Memory B cell (primary cell): ENCODE measurements around the gene CCL17.

ENCODE experiments used
- ATAC-seq: fragments of 150-1000 bp; cut with Tn5 transposase; 2 replicates; pipeline ENCODE4 v1.10.0; 2021; ENCODE audit warnings: low read depth, mild to moderate bottlenecking, moderate library complexity
- DNase-seq, 2 donors: peaks; one replicate each; pipeline ENCODE4 v3.0.0; 2022; ENCODE audit warnings: low spot score in 2 of 2
- H3K27ac Mint-ChIP-seq: one replicate; pipeline ENCODE4 v1.8.0; 2022; ENCODE audit warnings: mild to moderate bottlenecking, moderate library complexity, mixed read lengths
- H3K27me3 Mint-ChIP-seq: one replicate; pipeline ENCODE4 v1.8.0; 2022; ENCODE audit warnings: mixed read lengths
- H3K36me3 Mint-ChIP-seq: one replicate; pipeline ENCODE4 v1.8.0; 2022; ENCODE audit warnings: mild to moderate bottlenecking, mixed read lengths
- H3K4me1 Mint-ChIP-seq: one replicate; pipeline ENCODE4 v1.8.0; 2022; ENCODE audit warnings: mixed read lengths
- H3K4me3 Mint-ChIP-seq: one replicate; pipeline ENCODE4 v1.8.0; 2022; ENCODE audit warnings: mild to moderate bottlenecking, moderate library complexity, mixed read lengths
- H3K9me3 Mint-ChIP-seq: one replicate; pipeline ENCODE4 v1.8.0; 2022; ENCODE audit warnings: mixed read lengths

Gene CCL17

DNA sequence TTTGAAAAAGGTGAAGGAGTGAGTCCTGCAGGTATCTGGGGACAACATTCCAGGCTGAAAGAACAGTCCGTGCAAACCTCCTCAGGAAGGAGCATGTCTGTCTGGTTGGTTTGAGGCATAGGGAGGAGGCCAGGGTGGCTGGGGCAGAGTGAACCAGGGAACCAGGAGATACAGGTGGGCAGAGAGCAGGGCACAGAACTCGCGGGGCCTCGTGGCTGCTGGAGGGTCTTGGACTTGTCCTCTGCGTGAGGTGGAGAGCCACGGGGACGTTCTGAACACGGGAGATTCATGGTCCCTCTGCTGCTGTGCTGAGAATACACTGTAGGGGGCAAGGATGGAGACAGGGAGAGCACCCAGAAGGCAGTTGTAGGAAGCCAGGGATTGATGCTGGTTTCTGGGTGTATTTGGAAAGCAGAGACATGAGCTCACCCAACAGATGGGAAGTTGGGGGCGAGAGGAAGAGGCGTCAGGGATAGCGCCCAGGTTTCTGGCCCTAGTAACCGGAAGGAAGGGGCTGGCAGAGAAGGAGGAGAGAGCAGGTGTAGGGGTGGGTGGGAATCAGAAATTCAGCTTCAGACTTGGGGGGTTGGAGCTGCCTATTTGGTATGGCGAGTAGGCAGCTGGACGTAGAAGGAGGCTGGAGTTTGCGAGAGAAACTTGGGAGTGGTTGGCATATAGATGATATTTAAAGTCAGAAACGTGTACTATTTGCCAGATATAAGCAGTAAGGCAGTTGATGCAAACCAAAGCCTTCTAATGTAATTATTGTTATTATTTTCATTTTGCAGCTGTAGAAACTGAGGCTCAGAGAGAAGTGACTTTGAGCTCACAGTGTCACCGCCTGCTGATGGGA lies at the start of gene CCL17:
TSS of gene CCL17 (plus strand) at position 803 of the 853 bp plus-strand sequence. CDS start 9,166 bp downstream, outside the sequence.
- Mint-ChIP-seq H3K4me1 (peaks cover 17% of the 10 kb centered on the region), H3K27me3 (no peaks in the 10 kb centered on the region), H3K27ac (no peak within 1 kb of the TSS), H3K9me3 (no peaks in the 10 kb centered on the region), H3K36me3 (no peaks in the 10 kb centered on the region), H3K4me3 (no peak within 1 kb of the TSS)
- no peak for DNase-seq
- ATAC-seq, result no peak

DNA sequence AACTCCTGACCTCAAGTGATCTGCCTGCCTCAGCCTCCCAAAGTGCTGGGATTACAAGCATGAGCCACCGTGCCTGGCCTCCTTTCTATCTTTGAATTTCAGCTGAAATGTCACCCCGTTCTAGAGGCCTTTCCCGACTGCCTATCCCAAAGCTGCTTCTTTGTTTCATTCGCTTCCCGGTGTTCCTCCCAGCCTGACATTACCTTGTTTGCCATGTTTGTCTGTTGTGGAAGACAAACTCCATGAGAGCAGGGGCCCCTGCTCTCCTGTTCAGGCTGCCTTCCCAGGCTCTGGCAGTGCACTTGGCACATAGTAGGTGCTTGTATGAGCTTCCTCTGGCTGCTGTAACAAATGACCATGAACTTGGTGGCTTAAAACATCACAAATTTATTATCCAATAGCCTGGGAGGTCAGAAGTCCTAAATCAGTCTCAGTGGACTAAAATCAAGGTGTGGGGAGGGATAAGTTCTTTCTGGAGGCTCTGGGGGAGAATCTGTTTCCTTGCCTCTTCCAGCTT lies 48.6 kb upstream of the CCL17 start:
- no peaks in the 10 kb centered on the region for H3K36me3 Mint-ChIP-seq
- no peak overlapping the region for H3K4me3 Mint-ChIP-seq
- H3K27ac Mint-ChIP-seq, result no peak overlapping the region

DNA sequence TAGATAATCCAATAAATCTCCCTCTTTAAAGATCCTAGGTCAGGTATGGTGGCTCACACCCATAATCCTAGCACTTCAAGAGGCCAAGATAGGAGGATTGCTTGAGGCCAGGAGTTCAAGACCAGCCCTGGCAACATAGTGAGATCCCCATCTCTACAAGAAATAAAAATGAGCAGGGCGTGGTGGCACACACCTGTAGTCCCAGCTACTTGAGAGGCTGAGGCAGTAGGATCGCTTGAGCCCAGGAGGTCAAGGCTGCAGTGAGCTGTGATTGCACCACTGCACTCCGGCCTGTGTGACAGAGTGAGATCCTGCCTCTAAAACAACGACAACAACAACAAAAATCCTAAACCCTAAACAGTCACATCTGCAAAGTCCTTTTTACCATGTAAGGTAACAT lies 48.0 kb upstream of the CCL17 start:
- Mint-ChIP-seq H3K9me3 (no peaks in the 10 kb centered on the region), H3K27ac (no peak overlapping the region), H3K4me3 (no peak overlapping the region), H3K36me3 (no peaks in the 10 kb centered on the region), H3K27me3 (no peaks in the 10 kb centered on the region), H3K4me1 (peaks cover 18% of the 10 kb centered on the region)
- DNase-seq (no peak), ATAC-seq (no peak)

More for the DNA sequence above, 48.6 kb upstream of the CCL17 start:
- H3K27me3 Mint-ChIP-seq, result no peaks in the 10 kb centered on the region
- no peak for DNase-seq
- ATAC-seq, result no peak
- no peaks in the 10 kb centered on the region for H3K9me3 Mint-ChIP-seq
- peaks cover 18% of the 10 kb centered on the region for H3K4me1 Mint-ChIP-seq

DNA sequence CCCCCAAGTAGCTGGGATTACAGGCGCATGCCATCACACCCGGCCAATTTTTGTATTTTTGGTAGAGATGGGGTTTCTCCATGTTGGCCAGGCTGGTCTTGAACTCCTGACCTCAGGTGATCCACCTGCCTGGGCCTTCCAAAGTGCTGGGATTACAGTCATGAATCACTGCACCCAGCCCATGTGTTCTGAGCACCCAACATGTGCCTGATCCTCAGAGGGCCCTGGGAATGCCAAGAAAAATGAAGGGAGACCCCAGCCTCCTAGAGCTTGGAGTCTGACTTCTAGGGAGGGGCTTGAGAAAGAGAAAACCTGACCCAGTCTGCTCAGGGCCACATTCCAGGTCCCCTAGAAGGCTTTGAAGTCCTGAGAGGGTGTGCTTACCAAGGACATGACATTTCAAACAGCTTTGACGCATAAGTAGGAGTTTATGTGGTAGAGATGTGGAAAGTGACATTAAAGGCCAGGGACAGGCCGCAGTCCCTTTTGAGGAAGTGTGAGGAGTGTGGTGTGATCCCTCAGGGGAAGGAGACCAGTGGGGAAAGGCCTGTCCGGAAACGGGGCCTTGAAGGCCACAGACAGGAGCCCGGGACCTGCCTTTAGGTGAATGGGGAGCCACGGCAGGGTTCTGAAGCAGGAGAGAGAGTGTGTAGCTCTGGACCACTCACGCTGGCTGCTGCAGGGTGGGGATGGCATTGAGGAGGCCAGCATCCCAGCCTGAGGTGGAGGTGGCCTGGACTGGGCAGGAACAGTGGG lies 47.1 kb upstream of the CCL17 start:
- H3K4me1 Mint-ChIP-seq, result peaks cover 18% of the 10 kb centered on the region
- peak overlapping the region; percentile 6 for H3K4me3 Mint-ChIP-seq

DNA sequence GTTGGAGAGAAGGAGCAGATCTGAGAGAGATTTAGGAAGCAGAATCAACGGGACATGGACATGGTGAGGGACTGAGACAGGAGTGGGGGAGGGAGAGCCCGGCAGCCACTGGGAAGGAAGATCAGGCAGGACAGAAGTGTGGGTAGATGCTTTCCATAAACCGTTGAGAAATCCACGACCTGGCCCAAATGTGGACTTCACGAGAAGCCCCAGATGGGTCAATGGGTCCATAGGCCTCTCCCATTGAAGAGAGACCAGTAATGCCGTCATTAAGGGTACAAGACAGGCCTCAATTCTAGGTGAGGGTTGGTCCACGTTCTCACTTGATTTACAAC lies 46.5 kb upstream of the CCL17 start:
- Mint-ChIP-seq H3K9me3 (no peaks in the 10 kb centered on the region), H3K4me3 (peak overlapping the region; percentile 6), H3K36me3 (no peaks in the 10 kb centered on the region), H3K27me3 (no peaks in the 10 kb centered on the region), H3K4me1 (peaks cover 18% of the 10 kb centered on the region), H3K27ac (peak overlapping the region; percentile 54)
- ATAC-seq (no peak), DNase-seq (no peak)

More for the DNA sequence above, 47.1 kb upstream of the CCL17 start:
- no peaks in the 10 kb centered on the region for H3K27me3 Mint-ChIP-seq
- DNase-seq (no peak), ATAC-seq (peak; percentile 38)
- no peaks in the 10 kb centered on the region for H3K36me3 Mint-ChIP-seq
- peak overlapping the region; percentile 54 for H3K27ac Mint-ChIP-seq
- no peaks in the 10 kb centered on the region for H3K9me3 Mint-ChIP-seq

DNA sequence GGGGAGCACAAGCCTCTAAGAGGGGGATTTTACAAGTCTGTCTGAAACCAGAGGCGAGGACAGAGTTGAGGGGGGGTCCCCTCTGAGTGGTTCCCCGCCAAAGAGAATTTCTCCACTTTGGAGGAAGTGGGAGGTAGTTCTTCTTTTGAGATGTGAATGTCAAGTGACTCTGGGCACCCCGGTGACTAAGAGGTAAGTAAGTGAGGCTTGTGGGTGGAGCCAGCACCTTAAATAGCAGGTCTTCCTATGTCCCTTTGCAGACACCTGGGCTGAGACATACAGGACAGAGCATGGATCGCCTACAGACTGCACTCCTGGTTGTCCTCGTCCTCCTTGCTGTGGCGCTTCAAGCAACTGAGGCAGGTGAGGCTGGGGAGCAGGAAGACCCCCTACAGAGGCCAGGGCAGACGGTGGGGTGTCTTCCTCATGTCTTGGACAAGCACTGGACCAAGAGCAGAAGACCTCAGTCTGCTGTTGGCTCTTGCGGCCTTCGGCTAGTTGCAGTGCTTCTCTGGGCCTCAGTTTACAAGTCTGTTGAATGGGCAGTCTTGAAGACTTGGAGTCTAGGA lies 46.0 kb upstream of the CCL17 start, which contains the start of gene CCL22:
TSS of gene CCL22 (plus strand) at position 257 of the 569 bp plus-strand sequence. CDS start at position 291, 34 bp downstream.
- DNase-seq, result peak in 1 of 2 donors; percentile 25
- Mint-ChIP-seq H3K9me3 (no peaks in the 10 kb centered on the region), H3K4me3 (peak within 1 kb of the TSS; percentile 9), H3K27ac (peak within 1 kb of the TSS; percentile 54), H3K4me1 (peaks cover 16% of the 10 kb centered on the region), H3K36me3 (no peaks in the 10 kb centered on the region), H3K27me3 (no peaks in the 10 kb centered on the region)
- ATAC-seq, result peak; percentile 87

DNA sequence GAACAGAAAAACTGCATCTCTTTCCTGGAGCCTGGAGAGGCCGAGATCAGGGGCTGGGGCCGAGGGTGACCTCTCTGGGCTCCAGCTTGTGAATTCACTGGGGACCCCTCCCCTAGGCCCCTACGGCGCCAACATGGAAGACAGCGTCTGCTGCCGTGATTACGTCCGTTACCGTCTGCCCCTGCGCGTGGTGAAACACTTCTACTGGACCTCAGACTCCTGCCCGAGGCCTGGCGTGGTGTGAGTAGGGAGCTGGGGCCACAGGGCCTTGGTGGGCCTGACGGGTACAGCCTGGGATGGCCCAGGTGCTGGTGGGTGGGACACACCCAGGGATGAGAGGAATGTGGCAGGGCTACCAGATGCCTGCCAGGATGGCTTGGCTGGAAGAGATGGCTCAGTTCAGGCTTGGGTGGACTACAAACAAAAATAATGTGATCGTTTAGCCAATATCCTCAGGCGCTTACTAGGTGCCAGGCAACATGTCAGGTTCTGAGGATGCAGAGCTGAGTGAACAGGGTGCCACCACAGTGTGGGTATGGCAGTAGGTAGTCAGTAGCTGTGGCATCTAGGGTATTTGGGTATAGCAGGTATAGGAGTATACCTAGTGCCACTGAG lies 44.1 kb upstream of the CCL17 start:
- H3K27me3 Mint-ChIP-seq, result no peaks in the 10 kb centered on the region
- H3K36me3 Mint-ChIP-seq, result no peaks in the 10 kb centered on the region
- H3K4me1 Mint-ChIP-seq, result peaks cover 16% of the 10 kb centered on the region
- ATAC-seq (no peak), DNase-seq (no peak)
- no peak overlapping the region for H3K4me3 Mint-ChIP-seq
- no peaks in the 10 kb centered on the region for H3K9me3 Mint-ChIP-seq
- no peak overlapping the region for H3K27ac Mint-ChIP-seq

DNA sequence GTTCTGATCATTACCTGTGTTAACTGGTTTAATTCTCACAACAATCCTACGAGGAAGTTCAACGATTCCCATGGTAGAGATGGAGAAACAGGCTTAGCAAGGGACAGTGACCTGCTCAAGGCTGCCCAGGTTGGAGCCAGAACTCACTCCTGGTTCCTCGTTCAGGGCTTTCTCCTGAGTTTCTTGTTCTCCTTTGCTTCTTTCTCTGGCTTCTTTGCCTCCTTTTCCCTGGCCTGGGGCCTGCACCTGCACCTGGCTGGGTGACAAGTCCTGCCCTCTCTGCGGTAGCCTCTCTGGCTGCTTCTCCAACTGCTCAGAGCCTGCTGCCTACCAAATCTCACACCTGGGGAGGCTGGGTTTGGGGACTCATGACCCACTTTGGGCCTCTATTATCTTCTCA lies 43.2 kb upstream of the CCL17 start:
- Mint-ChIP-seq H3K4me3 (no peak overlapping the region), H3K9me3 (no peaks in the 10 kb centered on the region), H3K27me3 (no peaks in the 10 kb centered on the region), H3K27ac (no peak overlapping the region), H3K4me1 (peaks cover 16% of the 10 kb centered on the region), H3K36me3 (no peaks in the 10 kb centered on the region)
- ATAC-seq (no peak), DNase-seq (no peak)

DNA sequence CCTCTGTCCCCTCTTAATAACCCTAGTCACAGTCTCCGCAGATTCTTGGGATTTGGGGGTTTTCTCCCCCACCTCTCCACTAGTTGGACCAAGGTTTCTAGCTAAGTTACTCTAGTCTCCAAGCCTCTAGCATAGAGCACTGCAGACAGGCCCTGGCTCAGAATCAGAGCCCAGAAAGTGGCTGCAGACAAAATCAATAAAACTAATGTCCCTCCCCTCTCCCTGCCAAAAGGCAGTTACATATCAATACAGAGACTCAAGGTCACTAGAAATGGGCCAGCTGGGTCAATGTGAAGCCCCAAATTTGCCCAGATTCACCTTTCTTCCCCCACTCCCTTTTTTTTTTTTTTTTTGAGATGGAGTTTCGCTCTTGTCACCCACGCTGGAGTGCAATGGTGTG lies 40.4 kb upstream of the CCL17 start:
- peaks cover 5% of the 10 kb centered on the region for H3K27me3 Mint-ChIP-seq

DNA sequence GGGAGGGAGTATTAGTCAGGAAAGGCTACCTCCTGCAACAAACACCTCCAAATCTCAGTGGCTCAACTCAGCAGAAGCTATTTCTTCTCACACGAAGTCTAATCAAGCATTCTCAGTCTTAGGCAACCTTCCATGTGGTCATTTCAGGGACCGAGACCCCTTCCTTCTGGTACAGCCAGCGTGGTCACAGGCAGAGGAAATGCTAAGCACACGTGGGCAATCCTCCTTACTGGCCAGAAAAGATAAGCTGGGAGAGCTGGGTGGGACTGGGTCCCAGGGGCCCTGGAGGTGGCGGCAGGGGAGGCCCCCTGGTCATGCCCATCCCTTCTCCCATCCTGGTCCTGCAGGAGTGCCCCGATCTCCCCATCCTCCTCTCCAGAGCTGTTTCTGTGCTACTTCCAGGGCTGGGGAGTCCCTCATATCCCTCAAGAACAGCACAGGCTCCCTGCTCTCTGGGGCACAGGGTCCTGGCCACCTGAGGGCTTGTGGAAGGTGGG lies 38.0 kb upstream of the CCL17 start:
- Mint-ChIP-seq H3K4me3 (no peak overlapping the region), H3K36me3 (no peaks in the 10 kb centered on the region), H3K27me3 (peaks cover 5% of the 10 kb centered on the region), H3K27ac (no peak overlapping the region), H3K4me1 (peaks cover 5% of the 10 kb centered on the region), H3K9me3 (no peaks in the 10 kb centered on the region)
- ATAC-seq, result no peak
- DNase-seq, result no peak

More for the DNA sequence above, 40.4 kb upstream of the CCL17 start:
- Mint-ChIP-seq H3K36me3 (no peaks in the 10 kb centered on the region), H3K9me3 (no peaks in the 10 kb centered on the region), H3K4me1 (peaks cover 8% of the 10 kb centered on the region), H3K4me3 (no peak overlapping the region), H3K27ac (no peak overlapping the region)
- ATAC-seq, result no peak
- no peak for DNase-seq

DNA sequence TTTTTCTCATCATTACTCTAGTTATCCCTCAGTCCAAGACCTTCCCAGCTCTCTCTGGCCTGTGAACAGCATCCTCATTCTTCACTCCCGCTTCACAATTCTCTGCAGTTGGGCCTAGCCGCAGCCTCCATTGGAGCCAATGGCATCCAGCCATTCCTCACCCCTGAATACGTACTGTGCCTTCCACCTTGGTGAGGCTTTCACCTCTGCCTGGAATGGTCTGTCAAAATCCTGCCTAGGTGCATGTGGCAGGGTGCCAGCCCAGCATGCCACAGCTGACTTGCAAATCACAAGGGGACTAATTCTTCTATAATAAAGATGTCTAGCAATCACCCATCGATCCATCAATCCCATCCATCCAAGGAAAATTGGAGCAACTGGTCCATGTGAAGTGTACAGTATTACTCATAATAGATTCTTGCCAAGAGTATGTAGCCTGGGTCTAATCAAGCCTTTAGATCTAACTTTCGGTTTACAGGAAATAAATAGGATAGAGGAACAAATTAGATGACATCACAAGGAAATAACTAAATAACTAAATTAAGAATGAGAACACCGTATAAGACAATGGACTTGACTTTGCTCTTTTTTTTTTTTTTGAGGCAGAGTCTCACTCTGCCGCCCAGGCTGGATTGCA lies 37.3 kb upstream of the CCL17 start:
- no peak for DNase-seq
- Mint-ChIP-seq H3K27ac (no peak overlapping the region), H3K4me3 (no peak overlapping the region), H3K27me3 (peaks cover 5% of the 10 kb centered on the region), H3K36me3 (no peaks in the 10 kb centered on the region), H3K9me3 (no peaks in the 10 kb centered on the region), H3K4me1 (peaks cover 5% of the 10 kb centered on the region)
- no peak for ATAC-seq

DNA sequence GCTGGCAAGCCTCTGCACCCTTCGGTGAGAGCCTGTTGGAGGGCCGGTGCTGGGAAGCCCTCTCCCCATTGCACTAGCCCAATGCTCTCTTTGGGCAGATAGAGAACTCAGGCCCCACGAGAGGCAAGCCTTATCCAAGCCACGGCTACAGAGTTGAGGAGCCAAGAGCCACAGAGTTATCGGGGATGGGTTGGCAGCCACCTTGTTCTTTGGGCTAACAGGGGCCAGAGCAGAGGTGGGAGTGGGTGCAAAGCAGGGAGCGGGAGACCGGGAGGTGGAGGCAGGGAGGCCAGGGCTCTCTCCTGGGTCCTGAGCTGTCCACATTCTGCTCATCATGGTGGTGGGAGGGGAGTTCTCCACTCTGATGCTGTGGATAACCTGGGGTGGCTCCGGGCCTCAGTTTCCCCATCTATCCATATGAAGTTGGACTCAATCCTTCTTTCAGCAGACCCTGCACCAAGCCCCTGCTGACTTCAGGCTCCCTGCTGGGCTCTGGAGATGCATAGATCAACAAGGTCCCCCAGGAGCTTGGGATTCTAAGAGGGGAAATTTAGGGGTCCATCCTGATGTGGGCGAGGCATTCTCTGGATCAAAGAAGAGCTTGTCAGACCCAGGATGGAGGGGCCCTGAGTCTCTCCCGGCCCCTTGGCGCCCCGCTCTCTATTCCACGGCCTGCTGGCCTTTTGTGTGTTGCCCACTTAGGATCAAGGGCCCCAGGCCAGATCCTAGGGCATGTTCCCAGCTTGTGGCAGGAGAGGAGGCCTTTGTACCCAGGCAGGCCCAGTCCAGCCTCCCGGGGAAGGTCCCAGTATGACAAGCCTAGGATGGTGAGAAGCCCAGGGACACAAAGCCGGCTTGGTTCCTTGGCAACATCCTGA lies 32.8 kb upstream of the CCL17 start:
- peaks cover 5% of the 10 kb centered on the region for H3K27me3 Mint-ChIP-seq

More for the DNA sequence above, 32.8 kb upstream of the CCL17 start:
- DNase-seq (no peak), ATAC-seq (no peak)
- H3K4me1 Mint-ChIP-seq, result peaks cover 10% of the 10 kb centered on the region
- no peaks in the 10 kb centered on the region for H3K9me3 Mint-ChIP-seq
- H3K36me3 Mint-ChIP-seq, result no peaks in the 10 kb centered on the region
- H3K27ac Mint-ChIP-seq, result no peak overlapping the region
- no peak overlapping the region for H3K4me3 Mint-ChIP-seq
